Duodenal mucosa (tissue), 2 donors: Measurements from ENCODE around the gene MTARC1.

Experiments
- H3K27ac ChIP-seq: one replicate; pipeline ENCODE4 v1.7.0; 2013; ENCODE audit warnings: low read depth, low read length
- H3K27me3 ChIP-seq, 2 donors: one replicate each; pipeline ENCODE4 v1.7.0; 2013; ENCODE audit warnings: low read length in 2 of 2, control low read depth in 1 of 2; ENCODE audit not compliant: insufficient read depth in 2 of 2, control insufficient read depth in 1 of 2
- H3K36me3 ChIP-seq, 2 donors: one replicate each; pipeline ENCODE4 v1.7.0; 2013; ENCODE audit warnings: low read length in 2 of 2, control low read depth in 1 of 2; ENCODE audit not compliant: insufficient read depth in 2 of 2, control insufficient read depth in 1 of 2
- H3K4me1 ChIP-seq, 2 donors: one replicate each; pipeline ENCODE4 v1.7.0; 2013; ENCODE audit warnings: low read length in 2 of 2, control low read depth in 1 of 2; ENCODE audit not compliant: insufficient read depth in 2 of 2, control insufficient read depth in 1 of 2
- H3K4me3 ChIP-seq, 2 donors: one replicate each; pipeline ENCODE4 v1.7.0; 2013; ENCODE audit warnings: low read length in 2 of 2, low read depth in 1 of 2
- H3K9ac ChIP-seq, 2 donors: one replicate each; pipeline ENCODE4 v1.7.0; 2013; ENCODE audit warnings: low read length in 2 of 2, low read depth in 1 of 2
- H3K9me3 ChIP-seq, 2 donors: one replicate each; pipeline ENCODE4 v1.7.0; 2013; ENCODE audit warnings: low read length in 2 of 2, control low read depth in 1 of 2; ENCODE audit not compliant: control insufficient read depth in 1 of 2

MTARC1 gene

GRCh38 chr1:220810963-220811362 lies 24.2 kb downstream of the MTARC1 start:
- no peaks in the 10 kb centered on the region for H3K4me1 ChIP-seq
- H3K27me3 ChIP-seq, result no peaks in the 10 kb centered on the region
- H3K36me3 ChIP-seq, result peaks cover 0 to 14% of the 10 kb centered on the region in 2 donors
- no peak overlapping the region for H3K4me3 ChIP-seq
- no peak overlapping the region for H3K9ac ChIP-seq
- no peak overlapping the region for H3K27ac ChIP-seq
- no peaks in the 10 kb centered on the region for H3K9me3 ChIP-seq

DNA sequence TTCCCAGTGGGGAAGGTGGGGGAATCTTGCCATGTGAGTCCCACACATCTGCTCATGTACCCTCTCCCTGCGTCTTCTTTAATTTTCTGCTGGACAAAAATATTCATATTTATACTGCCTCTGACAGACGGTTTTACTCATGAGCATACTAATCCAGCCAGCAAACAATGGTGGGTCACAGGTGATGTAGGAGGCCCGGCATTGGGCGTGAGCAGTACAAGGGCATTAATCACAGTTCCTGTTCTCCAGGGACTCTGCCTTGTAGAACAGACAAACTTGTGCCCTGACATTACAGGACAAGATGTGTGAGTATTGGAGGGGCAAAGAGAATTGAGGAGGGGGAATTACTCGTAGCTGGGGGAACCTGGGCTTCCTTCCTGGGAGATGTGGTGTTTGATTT lies 25.0 kb downstream of the MTARC1 start:
- H3K27me3 ChIP-seq, result no peaks in the 10 kb centered on the region
- H3K4me1 ChIP-seq, result no peaks in the 10 kb centered on the region
- peaks cover 0 to 14% of the 10 kb centered on the region in 2 donors for H3K36me3 ChIP-seq
- no peak overlapping the region for H3K27ac ChIP-seq
- H3K4me3 ChIP-seq, result no peak overlapping the region
- H3K9me3 ChIP-seq, result no peaks in the 10 kb centered on the region
- no peak overlapping the region for H3K9ac ChIP-seq

GRCh38 chr1:220812308-220812707 lies 25.6 kb downstream of the MTARC1 start:
- Histone ChIP-seq H3K4me1 (no peaks in the 10 kb centered on the region), H3K27me3 (no peaks in the 10 kb centered on the region), H3K9ac (no peak overlapping the region), H3K27ac (no peak overlapping the region), H3K9me3 (no peaks in the 10 kb centered on the region), H3K4me3 (no peak overlapping the region), H3K36me3 (peaks cover 0 to 14% of the 10 kb centered on the region in 2 donors)

- Histone ChIP-seq H3K36me3 (peaks cover 0 to 12% of the 10 kb centered on the region in 2 donors), H3K4me1 (no peaks in the 10 kb centered on the region), H3K9ac (no peak overlapping the region), H3K4me3 (no peak overlapping the region), H3K9me3 (no peaks in the 10 kb centered on the region), H3K27me3 (no peaks in the 10 kb centered on the region), H3K27ac (no peak overlapping the region)
These were observed 26.3 kb downstream of the MTARC1 start for GRCh38 chr1:220813013-220813412.

- Histone ChIP-seq H3K27ac (no peak overlapping the region), H3K36me3 (peaks cover 0 to 12% of the 10 kb centered on the region in 2 donors), H3K4me3 (no peak overlapping the region), H3K9me3 (no peaks in the 10 kb centered on the region), H3K27me3 (no peaks in the 10 kb centered on the region), H3K4me1 (no peaks in the 10 kb centered on the region), H3K9ac (no peak overlapping the region)
These were observed 28.7 kb downstream of the MTARC1 start for GRCh38 chr1:220815409-220815808.

GRCh38 chr1:220817907-220818306 lies 31.2 kb downstream of the MTARC1 start:
- no peak overlapping the region for H3K9ac ChIP-seq
- no peaks in the 10 kb centered on the region for H3K9me3 ChIP-seq
- H3K4me3 ChIP-seq, result no peak overlapping the region
- H3K4me1 ChIP-seq, result no peaks in the 10 kb centered on the region
- H3K36me3 ChIP-seq, result peaks cover 0 to 7% of the 10 kb centered on the region in 2 donors
- H3K27me3 ChIP-seq, result no peaks in the 10 kb centered on the region
- no peak overlapping the region for H3K27ac ChIP-seq

- Histone ChIP-seq H3K27ac (no peak overlapping the region), H3K4me1 (no peaks in the 10 kb centered on the region), H3K36me3 (peaks cover 0 to 1% of the 10 kb centered on the region in 2 donors), H3K4me3 (no peak overlapping the region), H3K9me3 (no peaks in the 10 kb centered on the region), H3K27me3 (no peaks in the 10 kb centered on the region), H3K9ac (no peak overlapping the region)
These were observed 31.9 kb downstream of the MTARC1 start for GRCh38 chr1:220818421-220819173.

GRCh38 chr1:220819467-220820026 lies 32.8 kb downstream of the MTARC1 start:
- no peak overlapping the region for H3K9ac ChIP-seq
- H3K4me1 ChIP-seq, result no peaks in the 10 kb centered on the region
- H3K4me3 ChIP-seq, result no peak overlapping the region
- no peak overlapping the region for H3K27ac ChIP-seq
- no peaks in the 10 kb centered on the region for H3K36me3 ChIP-seq
- no peaks in the 10 kb centered on the region for H3K27me3 ChIP-seq
- no peaks in the 10 kb centered on the region for H3K9me3 ChIP-seq

DNA sequence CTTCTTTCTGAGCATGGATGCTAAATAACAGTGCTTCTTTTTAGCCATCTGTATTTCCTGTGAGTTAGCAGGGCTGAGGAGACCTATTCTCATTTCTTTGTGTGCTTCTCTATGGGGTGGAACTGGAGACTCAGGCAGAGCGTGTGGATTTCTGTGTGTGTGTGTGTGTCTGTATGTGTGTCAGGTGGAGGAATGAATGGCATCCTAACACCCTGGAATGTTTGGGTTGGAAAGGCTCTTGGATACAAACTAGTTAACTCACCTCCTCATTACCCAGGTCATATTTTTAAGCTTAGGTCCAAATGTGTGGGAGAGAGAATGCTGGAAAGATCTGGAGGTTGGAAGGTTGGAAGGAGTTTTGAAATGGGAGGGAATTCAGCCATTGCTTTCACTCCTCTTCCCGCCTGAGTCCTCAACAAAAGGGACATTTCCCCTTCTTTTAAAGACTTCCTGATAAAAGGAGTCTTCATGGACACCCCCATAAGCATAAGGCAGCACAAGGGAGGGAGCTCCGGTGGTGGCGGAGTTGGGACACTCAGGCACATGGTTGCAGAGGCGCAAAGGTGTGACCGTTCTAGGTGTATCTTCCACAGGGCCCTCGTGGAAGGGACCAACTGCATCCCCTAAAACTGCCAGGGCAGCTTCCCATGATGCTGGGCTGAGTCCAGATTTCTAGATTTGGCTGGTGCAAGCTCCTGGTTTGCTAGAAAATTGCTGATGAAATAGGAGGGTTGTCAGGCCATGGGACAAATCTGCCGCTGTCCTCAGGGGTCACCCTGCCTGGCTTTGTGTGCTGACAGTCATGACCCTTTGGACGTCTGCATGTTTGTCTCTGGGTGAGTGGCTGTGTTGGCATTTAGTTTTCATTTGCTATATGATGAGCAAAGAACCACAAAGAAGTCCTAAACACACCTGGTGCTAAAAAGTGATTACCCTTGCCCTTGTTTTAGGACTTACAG lies 37.6 kb downstream of the MTARC1 start:
- no peaks in the 10 kb centered on the region for H3K27me3 ChIP-seq
- H3K4me3 ChIP-seq, result no peak overlapping the region
- H3K4me1 ChIP-seq, result peaks cover 6 to 9% of the 10 kb centered on the region in 2 donors
- no peak overlapping the region for H3K27ac ChIP-seq
- no peaks in the 10 kb centered on the region for H3K9me3 ChIP-seq
- H3K9ac ChIP-seq, result no peak overlapping the region
- H3K36me3 ChIP-seq, result no peaks in the 10 kb centered on the region
